Measurements from ENCODE around the gene BIRC2.

BIRC2 gene

GRCh38 chr11:102414559-102414958 lies 67.5 kb downstream of the BIRC2 start:
- no peaks in the 10 kb centered on the region for H3K27me3 ChIP-seq (ENCODE audit: insufficient read depth, low read length)
- no peaks in the 10 kb centered on the region; the same call in 1 of the 2 replicates for H4K20me1 ChIP-seq (ENCODE audit: insufficient read depth, low read length)
- no peak overlapping the region for H3K4me3 ChIP-seq (ENCODE audit: low read depth, low read length, poor library complexity, severe bottlenecking)
- peaks cover 100% of the 10 kb centered on the region for H3K79me2 ChIP-seq (ENCODE audit: insufficient read depth, low read length)
- H3K4me2 ChIP-seq (ENCODE audit: low read length) = 0 out of 2 replicates have a peak overlapping the region, but pooled peaks have one; percentile 2
- TF ChIP-seq EZH2 (IDR thresholded peaks at IDR 0.05; ENCODE audit: borderline replicate concordance, low read length) (no peak), CTCF (IDR thresholded peaks at IDR 0.05; ENCODE audit: low read length) (no peak)
- no peak overlapping the region for H3K27ac ChIP-seq (ENCODE audit: low read depth, low read length, poor library complexity, severe bottlenecking)
- H3F3A ChIP-seq (ENCODE audit: insufficient read depth, low read length) = no peaks in the 10 kb centered on the region
- H2AFZ ChIP-seq (ENCODE audit: low read length) = no peak overlapping the region
- peaks cover 27% of the 10 kb centered on the region for H3K4me1 ChIP-seq (ENCODE audit: insufficient read depth, low read length, severe bottlenecking)
- no peak overlapping the region for H3K9ac ChIP-seq (ENCODE audit: low read length)
- H3K9me3 ChIP-seq (ENCODE audit: low read length) = peaks cover 12% of the 10 kb centered on the region; the same call in 1 of the 2 replicates
- H3K9me2 ChIP-seq (ENCODE audit: low read depth, low read length) = no peaks in the 10 kb centered on the region
- H3K36me3 ChIP-seq (ENCODE audit: insufficient read depth, low read length) = peaks cover 56% of the 10 kb centered on the region

- TF ChIP-seq EZH2 (IDR thresholded peaks at IDR 0.05; ENCODE audit: borderline replicate concordance, low read length) (no peak), CTCF (IDR thresholded peaks at IDR 0.05; ENCODE audit: low read length) (no peak)
- peaks cover 27% of the 10 kb centered on the region for H3K4me1 ChIP-seq (ENCODE audit: insufficient read depth, low read length, severe bottlenecking)
- no peaks in the 10 kb centered on the region; the same call in 1 of the 2 replicates for H4K20me1 ChIP-seq (ENCODE audit: insufficient read depth, low read length)
Measured at GRCh38 chr11:102415304-102415916, 68.4 kb downstream of the BIRC2 start.

DNA sequence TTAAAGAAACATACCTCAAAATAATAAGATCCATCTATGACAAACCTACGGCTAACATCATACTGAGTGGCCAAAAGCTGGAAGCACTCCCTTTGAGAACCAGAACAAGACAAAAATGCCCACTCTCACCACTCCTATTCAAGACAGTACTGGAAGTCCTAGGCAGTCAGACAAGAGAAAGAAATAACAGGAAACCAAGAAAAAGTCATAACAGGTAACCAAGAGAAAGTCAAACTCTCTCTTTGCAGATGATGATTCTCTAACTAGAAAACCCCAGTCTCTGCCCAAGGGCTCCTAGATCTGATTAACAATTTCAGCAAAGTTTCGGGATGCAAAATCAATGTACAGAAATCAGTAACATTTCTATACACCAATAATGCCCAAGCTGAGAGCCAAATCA lies 70.0 kb downstream of the BIRC2 start:
- H3K27ac ChIP-seq (ENCODE audit: low read depth, low read length, poor library complexity, severe bottlenecking) = no peak overlapping the region
- no peaks in the 10 kb centered on the region for H4K20me1 ChIP-seq (ENCODE audit: insufficient read depth, low read length)
- no peak overlapping the region for H2AFZ ChIP-seq (ENCODE audit: low read length)
- H3K9ac ChIP-seq (ENCODE audit: low read length) = no peak overlapping the region
- peaks cover 12% of the 10 kb centered on the region; the same call in 1 of the 2 replicates for H3K9me3 ChIP-seq (ENCODE audit: low read length)
- H3K4me2 ChIP-seq (ENCODE audit: low read length) = no peak overlapping the region
- H3K9me2 ChIP-seq (ENCODE audit: low read depth, low read length) = no peaks in the 10 kb centered on the region
- no peaks in the 10 kb centered on the region for H3F3A ChIP-seq (ENCODE audit: insufficient read depth, low read length)
- no peak for TF ChIP-seq EZH2 (IDR thresholded peaks at IDR 0.05; ENCODE audit: borderline replicate concordance, low read length)
- TF ChIP-seq CTCF (IDR thresholded peaks at IDR 0.05; ENCODE audit: low read length) = no peak
- no peaks in the 10 kb centered on the region for H3K27me3 ChIP-seq (ENCODE audit: insufficient read depth, low read length)
- no peak overlapping the region for H3K4me3 ChIP-seq (ENCODE audit: low read depth, low read length, poor library complexity, severe bottlenecking)
- peaks cover 100% of the 10 kb centered on the region for H3K79me2 ChIP-seq (ENCODE audit: insufficient read depth, low read length)
- peaks cover 40% of the 10 kb centered on the region for H3K4me1 ChIP-seq (ENCODE audit: insufficient read depth, low read length, severe bottlenecking)
- H3K36me3 ChIP-seq (ENCODE audit: insufficient read depth, low read length) = peaks cover 63% of the 10 kb centered on the region

More at GRCh38 chr11:102415304-102415916, 68.4 kb downstream of the BIRC2 start:
- H3F3A ChIP-seq (ENCODE audit: insufficient read depth, low read length) = no peaks in the 10 kb centered on the region
- peak overlapping the region; percentile 2; the same call in 1 of the 2 replicates for H3K4me2 ChIP-seq (ENCODE audit: low read length)
- H3K9ac ChIP-seq (ENCODE audit: low read length) = no peak overlapping the region
- H3K79me2 ChIP-seq (ENCODE audit: insufficient read depth, low read length) = peaks cover 100% of the 10 kb centered on the region
- H2AFZ ChIP-seq (ENCODE audit: low read length) = no peak overlapping the region
- no peak overlapping the region for H3K4me3 ChIP-seq (ENCODE audit: low read depth, low read length, poor library complexity, severe bottlenecking)
- peaks cover 56% of the 10 kb centered on the region for H3K36me3 ChIP-seq (ENCODE audit: insufficient read depth, low read length)
- H3K9me3 ChIP-seq (ENCODE audit: low read length) = peaks cover 12% of the 10 kb centered on the region; the same call in 1 of the 2 replicates
- no peaks in the 10 kb centered on the region for H3K9me2 ChIP-seq (ENCODE audit: low read depth, low read length)
- no peak overlapping the region for H3K27ac ChIP-seq (ENCODE audit: low read depth, low read length, poor library complexity, severe bottlenecking)
- H3K27me3 ChIP-seq (ENCODE audit: insufficient read depth, low read length) = no peaks in the 10 kb centered on the region

All from OCI-LY1 (cell line).